ENCODE data around the gene HIP1R. TPM values are rescaled to one million over a fixed set of nuclear protein-coding genes. Genes with fewer than 3 reads are reported as not detected.

HIP1R gene
- total and polyA plus RNA-seq, 10 of the 15 experiments (the other 5 are each of a cell fraction or from before 2014, with no cell fraction given) = 0.18 to 27.7 (median 11.7) TPM

DNA sequence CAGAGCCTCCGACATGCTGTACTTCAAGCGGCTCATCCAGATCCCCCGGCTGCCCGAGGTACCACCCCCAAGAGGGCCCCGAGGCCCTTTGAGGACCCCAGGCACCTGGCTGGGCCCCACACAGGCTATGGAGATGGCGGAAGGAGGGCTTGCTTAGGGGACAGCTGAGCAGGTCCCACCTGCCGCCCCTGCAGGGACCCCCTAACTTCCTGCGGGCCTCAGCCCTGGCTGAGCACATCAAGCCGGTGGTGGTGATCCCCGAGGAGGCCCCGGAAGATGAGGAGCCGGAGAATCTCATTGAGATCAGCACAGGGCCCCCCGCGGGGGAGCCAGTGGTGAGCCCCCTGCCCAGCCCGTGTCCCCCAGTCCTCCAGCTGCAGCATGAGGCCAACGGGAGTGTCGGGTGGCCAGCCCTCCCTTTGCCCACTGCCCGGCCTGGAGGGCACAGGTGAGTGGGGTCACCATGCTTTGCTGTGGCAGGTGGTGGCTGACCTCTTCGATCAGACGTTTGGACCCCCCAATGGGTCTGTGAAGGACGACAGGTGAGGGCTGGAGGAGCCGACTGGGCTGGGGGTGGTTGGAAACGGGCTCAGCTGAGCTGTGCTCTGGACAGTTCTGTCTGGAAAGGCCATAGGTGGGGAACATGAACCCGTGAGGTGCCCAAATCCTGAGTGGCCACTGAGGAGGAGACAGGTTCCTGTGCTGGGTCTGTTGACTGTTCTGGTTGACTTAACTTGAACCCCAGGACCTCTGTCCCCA is 20.0 kb downstream of the HIP1R start:
- Histone ChIP-seq H3K79me2 (ENCODE audit: control insufficient read depth, insufficient read depth, low read length) (no peaks in the 10 kb centered on the region), H2AFZ (ENCODE audit: control insufficient read depth, low read depth, low read length) (no peak overlapping the region), H3K4me3 (no peak overlapping the region), H3K4me1 (ENCODE audit: control insufficient read depth, insufficient read depth, low read length) (no peaks in the 10 kb centered on the region), H4K20me1 (ENCODE audit: control insufficient read depth, insufficient read depth) (no peaks in the 10 kb centered on the region), H3K36me3 (ENCODE audit: control insufficient read depth in 2 of 2, insufficient read depth in 2 of 2, low read length in 1 of 2) (peaks cover 0 to 5% of the 10 kb centered on the region in 2 experiments; a peak in 2 of 4 replicates), H3K27me3 (replicated peaks in 1 of 2; ENCODE audit: control insufficient read depth in 2 of 2, insufficient read depth in 2 of 2, low read length in 1 of 2) (no peaks in the 10 kb centered on the region; a peak in 1 of 4 replicates), H3K9me3 (replicated peaks; ENCODE audit: control insufficient read depth, insufficient read depth, low read length) (no peaks in the 10 kb centered on the region), H3K9ac (ENCODE audit: control insufficient read depth, insufficient read depth, low read length) (no peak overlapping the region), H3K27ac (ENCODE audit: control insufficient read depth, insufficient read depth) (no peak overlapping the region), H3K4me2 (ENCODE audit: control insufficient read depth, insufficient read depth) (no peak overlapping the region)
- intact Hi-C loops (cut with micrococcal nuclease; ENCODE audit: unreplicated experiment) (no loop called here), in situ Hi-C loops (cut with MboI) (loop anchor here (5.0 to 25.0 kb wide), 2 partner anchors 97 to 382 kb away; partner anchors contain the start of genes MPHOSPH9 and MTRFR)
- ChIA-PET POLR2A (no interaction called here), SMC1A (ENCODE audit: uncharacterized antibody, unreplicated experiment) (no interaction called here), RAD21 (ENCODE audit: unreplicated experiment) (interaction anchor here (1.0 to 6.9 kb wide), 2 partner anchors 61 to 99 kb away, joined by 5 to 72 read pairs; no protein-coding TSS in a partner anchor), CTCF (interaction anchor here (2.0 to 7.4 kb wide), 2 partner anchors 62 to 98 kb away, joined by 8 to 127 read pairs; no protein-coding TSS in a partner anchor)
- no peak for ATAC-seq
- WGBS (ENCODE audit: insufficient coverage, insufficient replicate concordance, low lambda C conversion rate, missing lambda C conversion rate) = 68% methylated on average over 24 of the region's 24 CpGs
- no peak for DNase-seq (ENCODE audit: low read depth, low spot score)
- BruUV-seq (replicated peaks) = no TSS peak
- FAIRE-seq = no peak
- TF ChIP-seq HCFC1 (IDR thresholded peaks at IDR 0.05; ENCODE audit: low read length) = no peak
- no peak for TF ChIP-seq HDAC6 (IDR thresholded peaks at IDR 0.05; ENCODE audit: unreplicated experiment)
- TF ChIP-seq, protein P1, sequence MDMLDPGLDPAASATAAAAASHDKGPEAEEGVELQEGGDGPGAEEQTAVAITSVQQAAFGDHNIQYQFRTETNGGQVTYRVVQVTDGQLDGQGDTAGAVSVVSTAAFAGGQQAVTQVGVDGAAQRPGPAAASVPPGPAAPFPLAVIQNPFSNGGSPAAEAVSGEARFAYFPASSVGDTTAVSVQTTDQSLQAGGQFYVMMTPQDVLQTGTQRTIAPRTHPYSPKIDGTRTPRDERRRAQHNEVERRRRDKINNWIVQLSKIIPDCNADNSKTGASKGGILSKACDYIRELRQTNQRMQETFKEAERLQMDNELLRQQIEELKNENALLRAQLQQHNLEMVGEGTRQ (IDR thresholded peaks at IDR 0.05; ENCODE audit: borderline replicate concordance, low read depth, low read length) = no peak
- TF ChIP-seq SUZ12 (IDR thresholded peaks at IDR 0.05; ENCODE audit: unreplicated experiment) = no peak
- TF ChIP-seq STAT3 (IDR thresholded peaks at IDR 0.05; ENCODE audit: low read depth, low read length) = no peak
- TF ChIP-seq MYB (IDR thresholded peaks at IDR 0.05; ENCODE audit: borderline replicate concordance, low read depth, low read length) = no peak
- TF ChIP-seq, protein P2, sequence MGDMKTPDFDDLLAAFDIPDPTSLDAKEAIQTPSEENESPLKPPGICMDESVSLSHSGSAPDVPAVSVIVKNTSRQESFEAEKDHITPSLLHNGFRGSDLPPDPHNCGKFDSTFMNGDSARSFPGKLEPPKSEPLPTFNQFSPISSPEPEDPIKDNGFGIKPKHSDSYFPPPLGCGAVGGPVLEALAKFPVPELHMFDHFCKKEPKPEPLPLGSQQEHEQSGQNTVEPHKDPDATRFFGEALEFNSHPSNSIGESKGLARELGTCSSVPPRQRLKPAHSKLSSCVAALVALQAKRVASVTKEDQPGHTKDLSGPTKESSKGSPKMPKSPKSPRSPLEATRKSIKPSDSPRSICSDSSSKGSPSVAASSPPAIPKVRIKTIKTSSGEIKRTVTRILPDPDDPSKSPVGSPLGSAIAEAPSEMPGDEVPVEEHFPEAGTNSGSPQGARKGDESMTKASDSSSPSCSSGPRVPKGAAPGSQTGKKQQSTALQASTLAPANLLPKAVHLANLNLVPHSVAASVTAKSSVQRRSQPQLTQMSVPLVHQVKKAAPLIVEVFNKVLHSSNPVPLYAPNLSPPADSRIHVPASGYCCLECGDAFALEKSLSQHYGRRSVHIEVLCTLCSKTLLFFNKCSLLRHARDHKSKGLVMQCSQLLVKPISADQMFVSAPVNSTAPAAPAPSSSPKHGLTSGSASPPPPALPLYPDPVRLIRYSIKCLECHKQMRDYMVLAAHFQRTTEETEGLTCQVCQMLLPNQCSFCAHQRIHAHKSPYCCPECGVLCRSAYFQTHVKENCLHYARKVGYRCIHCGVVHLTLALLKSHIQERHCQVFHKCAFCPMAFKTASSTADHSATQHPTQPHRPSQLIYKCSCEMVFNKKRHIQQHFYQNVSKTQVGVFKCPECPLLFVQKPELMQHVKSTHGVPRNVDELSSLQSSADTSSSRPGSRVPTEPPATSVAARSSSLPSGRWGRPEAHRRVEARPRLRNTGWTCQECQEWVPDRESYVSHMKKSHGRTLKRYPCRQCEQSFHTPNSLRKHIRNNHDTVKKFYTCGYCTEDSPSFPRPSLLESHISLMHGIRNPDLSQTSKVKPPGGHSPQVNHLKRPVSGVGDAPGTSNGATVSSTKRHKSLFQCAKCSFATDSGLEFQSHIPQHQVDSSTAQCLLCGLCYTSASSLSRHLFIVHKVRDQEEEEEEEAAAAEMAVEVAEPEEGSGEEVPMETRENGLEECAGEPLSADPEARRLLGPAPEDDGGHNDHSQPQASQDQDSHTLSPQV (IDR thresholded peaks at IDR 0.05) = no peak
- no peak for TF ChIP-seq PAX5 (IDR thresholded peaks at IDR 0.05; ENCODE audit: borderline replicate concordance, low read depth, low read length)
- no peak for TF ChIP-seq NFIC (IDR thresholded peaks at IDR 0.05; ENCODE audit: low read depth, low read length)
- TF ChIP-seq, protein P3, sequence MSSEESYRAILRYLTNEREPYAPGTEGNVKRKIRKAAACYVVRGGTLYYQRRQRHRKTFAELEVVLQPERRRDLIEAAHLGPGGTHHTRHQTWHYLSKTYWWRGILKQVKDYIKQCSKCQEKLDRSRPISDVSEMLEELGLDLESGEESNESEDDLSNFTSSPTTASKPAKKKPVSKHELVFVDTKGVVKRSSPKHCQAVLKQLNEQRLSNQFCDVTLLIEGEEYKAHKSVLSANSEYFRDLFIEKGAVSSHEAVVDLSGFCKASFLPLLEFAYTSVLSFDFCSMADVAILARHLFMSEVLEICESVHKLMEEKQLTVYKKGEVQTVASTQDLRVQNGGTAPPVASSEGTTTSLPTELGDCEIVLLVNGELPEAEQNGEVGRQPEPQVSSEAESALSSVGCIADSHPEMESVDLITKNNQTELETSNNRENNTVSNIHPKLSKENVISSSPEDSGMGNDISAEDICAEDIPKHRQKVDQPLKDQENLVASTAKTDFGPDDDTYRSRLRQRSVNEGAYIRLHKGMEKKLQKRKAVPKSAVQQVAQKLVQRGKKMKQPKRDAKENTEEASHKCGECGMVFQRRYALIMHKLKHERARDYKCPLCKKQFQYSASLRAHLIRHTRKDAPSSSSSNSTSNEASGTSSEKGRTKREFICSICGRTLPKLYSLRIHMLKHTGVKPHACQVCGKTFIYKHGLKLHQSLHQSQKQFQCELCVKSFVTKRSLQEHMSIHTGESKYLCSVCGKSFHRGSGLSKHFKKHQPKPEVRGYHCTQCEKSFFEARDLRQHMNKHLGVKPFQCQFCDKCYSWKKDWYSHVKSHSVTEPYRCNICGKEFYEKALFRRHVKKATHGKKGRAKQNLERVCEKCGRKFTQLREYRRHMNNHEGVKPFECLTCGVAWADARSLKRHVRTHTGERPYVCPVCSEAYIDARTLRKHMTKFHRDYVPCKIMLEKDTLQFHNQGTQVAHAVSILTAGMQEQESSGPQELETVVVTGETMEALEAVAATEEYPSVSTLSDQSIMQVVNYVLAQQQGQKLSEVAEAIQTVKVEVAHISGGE (CRISPR knock-in tag; IDR thresholded peaks at IDR 0.05) = no peak
- TF ChIP-seq SIX5 (IDR thresholded peaks at IDR 0.05; ENCODE audit: low read depth, low read length, severe bottlenecking) = no peak
- no peak for TF ChIP-seq CBFB (IDR thresholded peaks at IDR 0.05; ENCODE audit: low read depth)
- TF ChIP-seq POLR2A (IDR thresholded peaks at IDR 0.05; ENCODE audit: low read depth, low read length) = no peak
- TF ChIP-seq RB1 (IDR thresholded peaks at IDR 0.05; ENCODE audit: borderline replicate concordance) = no peak
- no peak for TF ChIP-seq MYC (IDR thresholded peaks at IDR 0.05; ENCODE audit: insufficient read depth, insufficient read length, insufficient replicate concordance, low read length, severe bottlenecking)
- no peak for TF ChIP-seq JUND (IDR thresholded peaks at IDR 0.05; ENCODE audit: low read depth, low read length)

All from GM12878 (cell line).